Hematopoietic multipotent progenitor cell treated with erythropoietin and hydrocortisone succinate and interleukin-3 and kit ligand, for 15 days (in vitro differentiated cells): ENCODE data around the gene USO1.
A peak's percentile ranks its signal among the peaks of the same experiment; 100 is the strongest.
"Not testable (repeated sequence)": the region's sequence is repeated elsewhere in the genome, so short reads cannot be mapped to it uniquely, and the experiment has no call there.

Experiments used
- DNase-seq: peaks from one replicate; pipeline ENCODE4 v3.0.0-alpha.2; 2015; ENCODE audit warnings: low spot score

Gene USO1

GRCh38 chr4:75724066-75724866 lies at the start of gene USO1:
USO1 (plus strand) TSS chr4:75724577; CDS start chr4:75724820, 243 bp downstream.
- DNase-seq = peak; percentile 99

- DNase-seq = no peak
Observed at GRCh38 chr4:75675004-75675531, 49.3 kb upstream of the USO1 start.

- no peak for DNase-seq
Observed at GRCh38 chr4:75678473-75678872, 45.9 kb upstream of the USO1 start.

- no peak for DNase-seq
Observed at GRCh38 chr4:75678965-75679364, 45.4 kb upstream of the USO1 start.

- no peak for DNase-seq
Observed at GRCh38 chr4:75679876-75680575, 44.4 kb upstream of the USO1 start.

- DNase-seq = no peak
Observed at GRCh38 chr4:75683482-75684155, 40.8 kb upstream of the USO1 start.

GRCh38 chr4:75685546-75686189 lies 38.7 kb upstream of the USO1 start:
- no peak for DNase-seq

GRCh38 chr4:75686346-75686745 lies 38.0 kb upstream of the USO1 start:
- no peak for DNase-seq

GRCh38 chr4:75687125-75687524 lies 37.3 kb upstream of the USO1 start:
- not testable (repeated sequence) for DNase-seq

GRCh38 chr4:75692066-75692465 lies 32.3 kb upstream of the USO1 start:
- not testable (repeated sequence) for DNase-seq

GRCh38 chr4:75696071-75696470 lies 28.3 kb upstream of the USO1 start:
- no peak for DNase-seq

GRCh38 chr4:75696581-75696980 lies 27.8 kb upstream of the USO1 start:
- no peak for DNase-seq

GRCh38 chr4:75698162-75698962 lies 26.0 kb upstream of the USO1 start:
- DNase-seq = no peak

- DNase-seq = no peak
Observed at GRCh38 chr4:75698963-75699228, 25.5 kb upstream of the USO1 start.

- DNase-seq = no peak
Observed at GRCh38 chr4:75699299-75699698, 25.1 kb upstream of the USO1 start.

- no peak for DNase-seq
Observed at GRCh38 chr4:75702919-75703411, 21.4 kb upstream of the USO1 start.

GRCh38 chr4:75705198-75705977 lies 19.0 kb upstream of the USO1 start:
- no peak for DNase-seq

GRCh38 chr4:75708218-75708691 lies 16.1 kb upstream of the USO1 start:
- DNase-seq = peak; percentile 45

- no peak for DNase-seq
Observed at GRCh38 chr4:75710246-75710645, 14.1 kb upstream of the USO1 start.

- no peak for DNase-seq
Observed at GRCh38 chr4:75714011-75714410, 10.4 kb upstream of the USO1 start.
